Activated T-helper 2 cell treated with anti-CD3 and anti-CD28 coated beads, Interferon-gamma antibody, Interleukin-2, Interleukin-4, amounts not matched to agents 10 μg/mL and 5 μg/mL and 100 μg/mL, durations not matched to agents 14 hours and 24 hours and 36 hours (primary cell): ENCODE data around the gene MZT1. TPM values are rescaled to one million over a fixed set of nuclear protein-coding genes. Genes with fewer than 3 reads are reported as not detected.

Source experiments
- DNase-seq: peaks from one replicate; pipeline ENCODE4 v3.0.0; 2021; ENCODE audit warnings: low spot score
- H3K27ac Mint-ChIP-seq: one replicate; pipeline ENCODE4 v1.8.0; 2021; ENCODE audit warnings: mixed read lengths
- H3K27me3 Mint-ChIP-seq: one replicate; pipeline ENCODE4 v1.8.0; 2021; ENCODE audit warnings: low read depth, mixed read lengths
- H3K36me3 Mint-ChIP-seq: one replicate; pipeline ENCODE4 v1.8.0; 2021; ENCODE audit warnings: low read depth, mixed read lengths
- H3K4me1 Mint-ChIP-seq: one replicate; pipeline ENCODE4 v1.8.0; 2021; ENCODE audit warnings: low read depth, mixed read lengths
- H3K4me3 Mint-ChIP-seq: one replicate; pipeline ENCODE4 v1.8.0; 2021; ENCODE audit warnings: low read depth, mild to moderate bottlenecking, moderate library complexity, mixed read lengths
- H3K9me3 Mint-ChIP-seq: one replicate; pipeline ENCODE4 v1.8.0; 2021; ENCODE audit warnings: mixed read lengths
- intact Hi-C: fragments of 100-400 bp; cut with micrococcal nuclease; formaldehyde crosslinking; loops from one replicate; pipeline ENCODE4 v1.15.1; 2023
- total RNA-seq: library from RNA; stranded (reverse); gene quantifications from 2 replicates; pipeline ENCODE4 v1.2.3, GENCODE V29; 2022

MZT1 gene
- total RNA-seq, 1 donor from 2014 or later, result 20.9 TPM

DNA sequence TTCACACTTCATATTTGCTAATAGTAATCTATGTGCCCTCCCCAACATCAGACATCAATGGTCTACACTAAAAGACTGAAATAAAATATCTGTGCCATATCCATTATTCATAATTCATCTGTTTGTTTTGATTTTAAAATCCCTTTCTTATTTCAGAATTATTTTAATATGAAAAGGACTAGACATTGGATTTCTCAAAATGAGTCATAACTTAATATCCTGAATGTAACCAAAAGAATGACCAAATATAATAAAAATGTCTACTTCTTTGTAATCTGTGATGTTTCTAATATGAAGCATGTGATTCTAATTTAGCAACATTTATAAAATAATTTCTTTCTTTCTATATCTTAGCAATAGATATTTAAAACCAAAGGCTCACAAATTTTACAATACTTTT, 64.9 kb downstream of the MZT1 start:
- peaks cover 3% of the 10 kb centered on the region for H3K27me3 Mint-ChIP-seq
- intact Hi-C loops, result no loop called here
- no peaks in the 10 kb centered on the region for H3K9me3 Mint-ChIP-seq
- H3K4me3 Mint-ChIP-seq, result no peak overlapping the region
- H3K36me3 Mint-ChIP-seq, result no peaks in the 10 kb centered on the region
- DNase-seq, result no peak
- H3K27ac Mint-ChIP-seq, result no peak overlapping the region
- no peaks in the 10 kb centered on the region for H3K4me1 Mint-ChIP-seq

Other genes starting within 250 kb of the MZT1 start
- gene BORA, start 294 bp upstream of the MZT1 start, total RNA-seq, result 18.3 and 18.4 TPM in 2 replicates
- 45.0 and 48.6 TPM in 2 replicates for gene DIS3, start 54.3 kb upstream of the MZT1 start, total RNA-seq
- gene PIBF1, start 54.5 kb upstream of the MZT1 start, total RNA-seq, result 19.6 and 22.1 TPM in 2 replicates